Superior temporal gyrus (tissue), 1 donor: ENCODE results near the gene SVOP.

Experiments used
- DNase-seq: peaks from one replicate; pipeline ENCODE4 v3.0.0-alpha.2; 2016; ENCODE audit errors: extremely low spot score

Gene SVOP

GRCh38 chr12:108930756-108931155 lies 90.1 kb downstream of the SVOP start:
- DNase-seq: no peak

GRCh38 chr12:108930155-108930554 lies 90.7 kb downstream of the SVOP start:
- no peak for DNase-seq

DNA sequence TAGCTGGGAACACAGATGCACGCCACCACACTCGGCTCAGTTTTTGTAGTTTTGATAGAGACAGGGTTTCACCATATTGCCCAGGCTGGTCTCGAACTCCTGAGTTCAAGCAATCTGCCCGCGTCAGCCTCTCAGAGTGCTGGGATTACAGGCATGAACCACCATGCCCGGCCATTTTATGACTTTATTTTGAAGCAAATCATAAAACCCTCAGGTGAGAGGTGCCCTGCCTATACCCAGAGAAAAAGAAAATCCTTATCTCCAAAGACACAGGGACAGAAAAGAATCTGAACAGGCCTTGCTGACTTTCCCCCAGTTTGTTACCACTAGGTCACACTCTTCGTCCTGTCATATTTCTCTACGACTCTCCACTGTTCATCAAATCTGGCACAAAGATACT lies 92.2 kb downstream of the SVOP start:
- no peak for DNase-seq

DNA sequence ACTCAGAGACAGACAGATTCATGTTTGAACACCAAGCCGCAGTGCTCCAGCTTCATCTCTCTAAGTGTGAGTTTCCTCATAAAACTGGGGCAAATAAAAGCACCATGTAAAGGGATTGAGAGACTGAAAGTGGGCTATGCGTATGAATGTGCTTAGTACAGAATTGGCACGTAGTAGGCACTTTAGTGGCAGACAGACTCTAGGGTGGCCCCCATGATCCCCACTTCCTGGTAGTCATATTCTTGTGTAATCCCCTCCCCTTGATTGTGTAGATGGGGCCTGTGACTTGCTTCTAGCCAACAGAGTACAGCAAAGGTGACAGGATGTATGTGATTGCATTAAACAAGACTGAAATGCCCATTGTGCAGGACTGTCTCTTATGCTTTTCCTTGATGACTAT lies 98.0 kb downstream of the SVOP start:
- DNase-seq: no peak

DNA sequence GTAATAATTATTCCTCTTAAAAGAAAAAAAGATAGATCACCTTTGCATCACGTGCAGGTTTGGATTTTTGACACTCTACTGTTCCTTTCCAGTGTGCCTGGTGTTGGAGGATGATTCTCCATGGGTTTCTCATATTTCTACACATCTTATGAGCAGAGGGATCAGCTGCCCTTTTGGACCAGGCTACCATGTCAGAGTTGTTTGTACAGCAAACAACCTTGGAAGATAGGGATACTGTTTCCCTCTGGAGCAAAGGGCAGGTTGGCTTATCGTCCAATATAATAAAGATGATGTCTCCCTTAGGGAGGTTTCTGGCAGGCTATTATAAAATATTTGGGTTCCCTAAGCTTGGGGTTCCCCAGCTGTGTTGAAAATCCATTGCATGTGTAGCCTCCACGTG lies 98.9 kb downstream of the SVOP start:
- DNase-seq: no peak

DNA sequence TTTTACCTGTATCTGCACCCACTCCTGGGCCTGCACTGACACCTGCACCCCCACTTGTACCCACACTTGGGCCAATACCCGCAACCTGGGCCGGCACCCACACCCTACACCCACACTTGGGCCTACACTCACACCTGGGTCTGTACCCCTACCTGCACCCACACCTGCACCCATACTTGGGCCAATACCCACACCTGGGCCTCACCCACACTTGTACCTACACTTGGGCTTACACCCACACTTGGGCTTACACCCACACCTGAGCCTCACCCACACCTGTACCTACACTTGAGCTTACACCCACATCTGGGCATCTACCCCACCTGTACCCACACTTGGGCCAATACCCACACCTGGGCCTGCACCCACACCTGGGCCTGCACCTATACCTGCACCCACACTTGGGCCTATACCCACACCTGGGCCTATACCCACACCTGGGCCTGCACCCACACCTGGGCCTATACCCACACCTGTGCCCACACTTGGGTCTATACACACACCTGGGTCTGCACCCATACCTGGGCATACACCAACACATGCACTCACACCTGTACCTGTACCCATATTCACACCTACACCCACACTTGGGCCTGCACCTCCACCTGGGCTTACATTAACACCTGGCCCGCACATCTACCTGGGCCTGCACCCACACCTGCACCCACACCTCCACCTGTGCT lies 101.8 kb downstream of the SVOP start:
- DNase-seq: no peak

GRCh38 chr12:108918206-108918605 lies 102.7 kb downstream of the SVOP start:
- DNase-seq: no peak

DNA sequence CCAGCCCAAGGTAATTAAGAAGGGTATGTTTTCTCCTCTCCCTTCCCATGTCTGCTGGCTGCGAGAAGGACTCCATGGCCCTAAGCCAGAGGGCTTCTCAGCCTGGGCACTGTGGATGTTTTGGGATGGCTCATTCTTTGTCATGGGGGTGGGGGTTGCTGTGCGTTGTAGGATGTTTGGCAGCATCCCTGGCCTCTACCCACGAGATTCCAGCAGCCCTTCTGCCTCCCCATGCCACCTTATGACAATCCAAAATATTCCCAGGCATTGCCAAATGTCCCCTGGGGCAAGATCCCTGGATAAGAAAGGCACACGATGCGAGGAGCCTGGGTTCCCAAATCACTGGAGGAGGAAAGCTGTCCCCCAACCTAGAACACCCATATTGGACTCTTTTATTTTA lies 104.5 kb downstream of the SVOP start:
- DNase-seq: no peak

DNA sequence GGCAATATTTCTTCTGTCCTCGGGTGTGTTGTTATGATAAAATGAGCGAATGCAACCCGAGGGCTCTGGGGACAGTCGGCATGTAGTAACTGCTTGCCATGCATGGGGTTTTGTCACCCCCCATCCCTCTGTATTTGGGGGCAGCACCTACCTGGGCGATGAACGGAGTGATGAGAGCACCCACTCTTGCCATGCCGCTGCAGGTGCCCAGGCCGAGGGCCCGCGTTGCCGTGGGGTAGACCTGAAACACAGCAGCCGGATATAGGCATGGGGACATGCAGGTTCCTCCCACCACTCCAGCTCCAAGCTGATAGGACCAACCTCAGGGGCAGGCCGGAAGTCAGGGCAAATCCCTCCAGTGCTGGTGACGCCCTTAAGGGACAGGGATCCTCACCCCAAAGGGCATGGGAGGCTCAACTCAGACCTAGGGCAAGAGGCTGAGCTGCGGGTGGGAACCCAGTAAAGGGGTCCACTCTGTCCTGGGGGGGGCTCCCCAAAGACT lies 105.2 kb downstream of the SVOP start:
- DNase-seq: no peak

DNA sequence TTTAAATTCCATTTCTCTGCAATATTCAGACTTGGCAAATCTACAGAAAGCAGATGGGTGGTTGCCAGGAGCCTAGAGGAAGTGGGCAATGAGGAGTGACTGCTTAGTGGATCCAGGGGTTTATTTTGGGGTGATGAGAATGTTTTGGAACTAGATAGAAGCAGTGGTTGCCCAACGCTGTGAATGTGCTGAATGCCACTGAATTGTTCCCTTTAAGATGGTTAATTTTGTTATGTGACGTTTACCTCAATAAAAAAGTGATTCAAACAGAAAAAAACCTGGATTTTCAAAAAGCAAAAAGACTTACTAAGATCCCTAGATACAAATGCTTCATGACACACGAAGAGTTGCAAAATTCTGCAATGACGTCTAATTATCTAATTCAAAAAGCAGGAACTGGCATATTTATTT lies 106.7 kb downstream of the SVOP start:
- DNase-seq: peak; percentile 67

DNA sequence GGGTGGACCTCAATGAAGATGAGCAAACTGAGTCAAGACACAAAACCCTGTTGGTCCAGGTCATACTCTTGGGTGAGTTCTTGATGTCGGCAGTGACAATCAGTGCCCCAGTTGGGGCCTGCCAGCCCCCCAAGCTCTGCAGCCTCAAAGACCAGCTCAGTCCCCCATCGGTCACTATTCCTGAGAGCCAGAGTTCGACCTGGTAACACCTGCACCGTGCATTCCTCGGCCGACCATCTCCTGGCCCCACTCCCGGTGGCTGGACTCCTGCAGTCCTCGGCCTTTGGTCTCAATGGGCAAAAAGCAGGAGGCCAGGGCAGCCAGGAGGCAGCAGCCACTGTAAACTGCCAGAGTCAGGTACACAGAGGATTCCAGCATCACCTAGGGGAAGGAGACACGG lies 108.5 kb downstream of the SVOP start:
- no peak for DNase-seq

DNA sequence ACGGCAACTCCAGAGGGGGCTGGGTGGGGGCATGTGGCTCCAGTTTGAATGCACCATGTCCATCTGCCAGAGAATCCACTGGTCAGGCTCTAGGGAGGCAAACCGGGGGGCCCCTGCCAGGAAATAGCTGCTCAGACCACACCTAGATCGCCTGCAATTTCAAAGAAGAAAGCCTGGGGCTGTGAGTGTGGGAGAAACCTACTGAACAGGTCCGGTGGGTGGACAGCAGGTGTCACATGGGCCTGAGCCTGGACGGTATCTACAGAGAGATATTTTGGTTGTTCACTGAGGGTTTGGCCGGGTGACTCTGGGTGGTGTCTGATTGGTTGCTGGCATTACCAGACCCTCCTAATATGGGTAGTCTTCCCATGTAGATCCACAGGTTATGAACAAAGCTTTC lies 109.0 kb downstream of the SVOP start:
- no peak for DNase-seq

DNA sequence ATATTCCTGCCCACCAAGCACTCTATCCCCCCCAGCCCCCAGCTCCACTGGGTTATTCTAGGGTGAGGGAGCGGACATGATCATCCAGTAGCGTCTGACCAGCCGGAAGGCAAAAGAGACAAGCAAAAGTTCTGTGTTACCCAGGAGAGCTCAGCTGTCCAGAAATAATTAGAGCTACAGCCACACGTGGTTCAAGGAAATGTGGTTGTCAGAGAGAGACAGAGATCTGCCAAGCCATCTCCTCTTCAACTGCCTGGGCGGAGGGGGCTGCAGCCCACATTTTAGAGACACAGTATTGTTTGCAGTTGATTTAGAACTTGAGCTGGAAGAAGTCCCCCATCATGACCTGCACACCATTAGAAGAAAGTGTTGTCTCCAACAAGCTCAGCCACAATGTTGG lies 110.5 kb downstream of the SVOP start:
- DNase-seq: no peak

DNA sequence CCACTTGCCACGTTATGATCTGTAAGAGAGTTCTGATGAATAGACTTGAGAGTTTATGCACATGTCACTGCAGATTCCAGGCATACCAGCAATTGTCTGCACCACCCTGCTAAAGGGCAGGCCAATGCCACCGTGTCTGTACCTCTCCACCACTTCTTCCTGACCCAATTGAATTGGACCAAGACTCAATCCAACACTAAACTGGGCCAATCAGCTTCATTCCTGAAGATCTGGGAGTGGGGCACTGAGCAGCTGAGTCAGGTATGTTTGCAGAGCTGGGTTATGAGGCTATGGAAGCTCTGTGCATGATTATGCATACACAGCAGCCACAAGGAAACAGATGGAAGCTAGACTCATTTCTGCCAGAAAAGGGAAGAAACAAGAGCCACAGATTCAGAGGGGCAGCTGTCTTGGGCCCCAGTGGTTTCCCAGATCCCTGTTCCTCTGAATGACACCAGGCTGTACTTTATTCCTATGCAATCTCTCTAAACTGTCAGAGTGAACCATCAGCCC lies 113.0 kb downstream of the SVOP start:
- peak; percentile 39 for DNase-seq

- no peak for DNase-seq
Observed at GRCh38 chr12:108906971-108907370, 113.9 kb downstream of the SVOP start.

GRCh38 chr12:108905725-108906124 lies 115.1 kb downstream of the SVOP start:
- no peak for DNase-seq

DNA sequence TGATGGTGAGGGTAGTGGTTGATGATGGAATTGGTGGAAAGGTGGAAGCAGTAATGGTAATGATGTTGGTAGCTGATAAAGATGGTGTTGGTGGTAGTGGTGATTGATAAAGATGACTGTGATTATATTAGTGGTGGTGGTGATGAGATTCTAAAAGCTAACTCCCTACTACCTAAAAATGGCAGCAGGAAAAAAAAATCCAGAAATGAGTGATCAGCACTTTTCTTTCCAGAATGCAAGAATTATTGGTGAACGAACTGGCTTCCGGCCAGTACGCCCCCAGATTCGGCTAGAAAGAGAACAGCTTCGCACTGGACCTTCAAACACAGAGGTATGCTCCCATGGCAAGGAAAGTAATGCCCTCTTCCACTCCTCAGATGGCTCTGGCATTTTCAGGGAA lies 121.7 kb downstream of the SVOP start:
- DNase-seq: no peak

DNA sequence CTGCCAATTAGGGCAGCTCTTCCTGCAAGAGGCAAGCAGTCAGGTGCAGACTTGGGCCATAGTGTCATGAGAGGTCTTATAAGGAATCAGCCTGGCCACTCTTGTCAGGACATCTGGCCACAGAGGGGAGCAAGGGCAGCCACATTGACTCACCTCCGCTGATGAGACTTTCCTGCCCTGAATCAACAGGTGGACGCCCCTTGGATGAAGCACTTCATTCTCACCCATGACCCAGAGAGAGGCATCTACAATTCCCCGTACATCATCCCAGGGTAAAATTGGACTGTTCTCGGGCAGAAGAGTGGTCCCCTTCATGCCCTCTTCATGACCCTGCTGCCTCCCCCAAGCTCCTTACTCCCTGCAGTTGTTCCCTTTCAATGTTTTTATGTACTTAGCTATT lies 124.1 kb downstream of the SVOP start:
- no peak for DNase-seq

GRCh38 chr12:108896336-108896735 lies 124.5 kb downstream of the SVOP start:
- DNase-seq: no peak

DNA sequence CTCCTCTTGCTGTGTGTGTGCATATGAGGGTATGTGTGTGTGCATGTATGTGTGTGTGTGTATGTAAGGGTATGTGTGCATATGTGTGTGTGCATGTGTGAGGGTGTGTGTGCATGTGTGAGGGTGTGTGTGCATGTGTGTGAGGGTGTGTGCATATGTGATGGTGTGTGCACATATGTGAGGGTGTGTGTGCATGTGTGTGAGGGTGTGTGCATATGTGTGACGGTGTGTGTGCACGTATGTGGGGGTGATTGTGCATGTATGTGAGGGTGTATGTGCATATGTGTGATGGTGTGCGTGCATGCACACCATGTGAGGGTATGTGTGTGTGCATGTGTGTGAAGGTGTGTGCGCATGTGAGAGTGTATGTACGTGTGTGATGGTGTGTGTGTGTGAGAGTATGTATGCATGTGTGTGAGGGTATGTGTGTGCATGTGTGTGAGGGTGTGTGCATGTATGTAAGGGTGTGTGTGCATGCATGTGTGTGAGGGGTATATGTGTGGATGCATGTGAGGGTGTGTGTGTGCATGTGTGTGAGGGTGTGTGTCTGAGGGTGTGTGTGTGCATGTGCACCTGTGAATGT lies 125.6 kb downstream of the SVOP start:
- DNase-seq: no peak

- DNase-seq: no peak
Observed at GRCh38 chr12:108890208-108890607, 130.7 kb downstream of the SVOP start.

- DNase-seq: no peak
Observed at GRCh38 chr12:108888031-108888430, 132.8 kb downstream of the SVOP start.

GRCh38 chr12:108886873-108887629 lies 133.8 kb downstream of the SVOP start:
- DNase-seq: no peak
